SW480 (cell line): Measurements from ENCODE around the gene MYORG.

ENCODE experiments used
- DNase-seq: peaks from one replicate; pipeline ENCODE4 v3.0.0-alpha.2; 2016; ENCODE audit warnings: low spot score

Gene MYORG

DNA sequence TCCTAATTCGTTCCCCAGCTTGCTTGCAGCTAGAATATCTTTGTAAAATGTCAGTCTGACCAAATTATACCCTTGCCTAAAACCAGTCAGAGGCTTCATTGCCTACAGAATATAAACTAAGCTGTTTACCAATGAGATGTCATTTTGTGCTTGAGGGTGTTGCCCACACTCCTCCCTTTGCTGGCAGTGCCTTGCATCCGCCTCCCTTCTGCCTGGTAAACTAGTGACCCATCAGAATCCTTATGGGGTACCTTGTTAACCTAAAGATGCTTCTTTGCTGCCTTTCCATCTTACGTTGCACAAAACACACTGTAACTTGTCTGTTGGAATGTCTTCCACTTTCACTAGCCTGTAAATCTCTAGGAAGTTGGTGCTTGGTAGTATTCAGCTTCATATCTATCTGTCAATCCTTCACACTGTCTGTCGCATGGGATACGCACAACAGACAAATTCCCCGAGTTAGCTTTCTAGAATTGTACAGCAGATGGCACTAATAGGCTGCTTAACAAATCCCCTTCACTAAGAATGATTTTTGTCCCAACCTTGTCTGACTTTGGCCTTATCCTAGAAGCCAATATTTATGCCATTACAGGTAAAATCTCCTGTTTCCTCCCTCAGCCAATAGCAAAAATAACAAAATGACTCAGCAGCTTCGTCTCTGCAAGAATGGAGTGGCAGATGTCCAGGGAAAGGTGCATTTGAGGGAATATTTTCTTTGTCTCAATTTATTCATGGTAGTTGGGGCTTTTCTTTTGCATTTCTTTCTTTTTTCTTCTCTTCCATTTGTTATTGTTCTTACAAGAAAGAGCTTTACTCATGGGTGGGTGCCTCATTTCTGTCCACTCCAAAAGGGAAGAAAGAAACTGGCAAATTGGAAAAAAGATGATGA lies 44.4 kb downstream of the MYORG start:
- DNase-seq, result peak; percentile 59

DNA sequence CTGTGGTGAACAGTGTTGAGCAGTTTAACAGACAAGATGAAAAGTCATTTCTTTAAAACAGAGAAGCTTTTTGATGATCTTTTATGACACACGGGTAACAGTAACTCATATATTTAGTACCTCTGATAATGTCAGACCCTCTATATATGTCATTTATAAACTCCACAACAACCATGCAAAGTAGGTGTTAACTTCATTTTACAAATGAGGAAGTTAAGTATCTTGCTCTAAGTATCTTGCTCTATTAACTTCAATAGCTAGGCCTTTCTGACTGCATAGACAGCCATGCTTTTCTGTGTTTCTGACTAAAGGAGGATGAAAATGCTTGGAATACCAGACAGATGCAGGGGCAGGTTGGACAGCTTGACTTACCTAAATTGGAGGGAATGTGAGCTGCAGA lies 45.5 kb downstream of the MYORG start:
- DNase-seq, result no peak

- peak; percentile 100 for DNase-seq
These were observed 47.5 kb downstream of the MYORG start, which contains the start of the genes KIF24 and NUDT2 for GRCh38 chr9:34328987-34329832. KIF24 (minus strand) TSS chr9:34329268; CDS start chr9:34311346, 17,922 bp downstream. NUDT2 (plus strand) TSS chr9:34329569; CDS start chr9:34339040, 9,471 bp downstream.

DNA sequence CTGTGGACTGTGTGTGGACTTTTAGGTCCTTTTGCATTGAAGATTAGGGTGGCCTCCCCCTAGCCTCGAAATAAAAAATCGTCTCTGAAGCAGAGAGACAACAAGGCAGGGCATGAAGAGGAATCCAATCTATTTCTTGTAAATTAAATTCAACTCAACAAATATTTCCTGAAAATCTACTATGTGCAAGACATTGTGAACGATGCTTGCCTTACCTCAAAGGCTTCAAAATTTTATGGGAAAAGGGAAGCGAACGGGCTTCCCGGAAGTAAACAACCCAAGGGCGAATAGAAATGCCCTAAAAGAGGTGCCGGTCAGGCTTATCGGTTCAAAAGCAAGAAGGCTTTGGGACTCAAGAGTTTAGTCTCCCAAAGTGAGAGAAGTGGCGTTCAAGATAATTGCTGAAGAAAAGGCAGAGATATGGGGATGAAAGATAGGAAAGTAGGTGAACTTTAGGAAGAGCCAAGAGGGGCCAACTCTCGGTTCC lies 48.2 kb downstream of the MYORG start:
- DNase-seq, result no peak

GRCh38 chr9:34326690-34327089 lies 50.0 kb downstream of the MYORG start:
- DNase-seq, result no peak

DNA sequence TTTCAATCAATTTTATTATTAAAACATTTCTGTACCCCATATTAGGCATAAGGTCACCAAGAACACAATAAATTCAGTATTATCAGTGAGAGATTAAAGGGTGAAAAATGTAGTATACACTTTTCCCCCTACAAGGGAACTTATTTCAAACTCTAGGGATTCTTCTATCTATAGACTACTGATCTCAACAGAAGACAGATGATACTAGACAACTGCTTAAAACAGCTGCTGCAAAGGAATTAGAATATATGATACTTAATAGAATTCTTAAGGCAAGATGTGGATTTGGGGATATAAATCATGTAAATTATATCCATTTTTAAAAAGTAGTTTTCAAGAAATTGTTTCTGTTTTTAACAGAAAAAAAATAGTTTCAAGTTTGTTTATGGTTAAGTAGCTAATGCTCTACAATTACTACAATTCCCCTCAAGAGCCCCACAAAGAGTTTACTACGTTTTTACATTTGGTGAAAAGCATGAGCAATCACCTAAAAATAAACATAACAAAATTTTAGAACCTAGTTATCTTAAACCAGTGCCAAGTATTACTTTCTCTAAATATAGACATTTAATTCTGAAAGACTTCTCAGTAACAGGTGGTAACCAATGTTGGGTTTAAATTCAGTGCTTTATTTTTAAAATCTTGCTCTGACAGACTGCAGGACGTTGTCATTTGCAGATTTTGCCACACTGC lies 53.7 kb downstream of the MYORG start:
- DNase-seq, result no peak

DNA sequence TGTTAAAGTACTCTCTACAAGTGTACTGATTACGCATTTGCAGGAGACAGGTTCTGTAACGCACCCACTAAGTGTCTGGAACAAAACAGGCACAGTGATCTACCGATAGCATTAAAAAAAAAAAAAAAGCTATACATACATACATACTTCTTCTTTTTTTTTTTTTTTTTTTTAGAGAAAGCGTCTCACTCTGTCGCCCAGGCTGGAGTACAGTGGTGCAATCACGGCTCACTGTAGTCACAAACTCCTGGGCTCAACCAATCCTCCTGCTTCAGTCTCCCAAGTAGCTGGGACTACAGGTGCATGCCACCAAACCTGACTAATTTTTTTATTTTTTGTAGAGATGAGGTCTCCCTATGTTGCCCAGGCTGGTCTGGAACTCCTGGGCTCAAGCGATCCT lies 55.2 kb downstream of the MYORG start:
- DNase-seq, result no peak

- DNase-seq, result no peak
These were observed 58.4 kb downstream of the MYORG start for GRCh38 chr9:34318163-34318790.

- no peak for DNase-seq
These were observed 59.3 kb downstream of the MYORG start for GRCh38 chr9:34317436-34317835.
